GM19324 (cell line): ENCODE results near the gene UNC93B1.

Experiments used
- ATAC-seq: cut with Tn5 transposase; IDR thresholded peaks from one replicate; pipeline ENCODE4 v1.9.1; 2021; ENCODE audit warnings: mild to moderate bottlenecking, moderate library complexity; ENCODE audit not compliant: unreplicated experiment, low FRiP score

UNC93B1 gene

GRCh38 chr11:68040957-68041591 lies 37.2 kb upstream of the UNC93B1 start:
- ATAC-seq: no peak

- peak; percentile 38 for ATAC-seq
Observed at GRCh38 chr11:68040101-68040956, 36.4 kb upstream of the UNC93B1 start.

DNA sequence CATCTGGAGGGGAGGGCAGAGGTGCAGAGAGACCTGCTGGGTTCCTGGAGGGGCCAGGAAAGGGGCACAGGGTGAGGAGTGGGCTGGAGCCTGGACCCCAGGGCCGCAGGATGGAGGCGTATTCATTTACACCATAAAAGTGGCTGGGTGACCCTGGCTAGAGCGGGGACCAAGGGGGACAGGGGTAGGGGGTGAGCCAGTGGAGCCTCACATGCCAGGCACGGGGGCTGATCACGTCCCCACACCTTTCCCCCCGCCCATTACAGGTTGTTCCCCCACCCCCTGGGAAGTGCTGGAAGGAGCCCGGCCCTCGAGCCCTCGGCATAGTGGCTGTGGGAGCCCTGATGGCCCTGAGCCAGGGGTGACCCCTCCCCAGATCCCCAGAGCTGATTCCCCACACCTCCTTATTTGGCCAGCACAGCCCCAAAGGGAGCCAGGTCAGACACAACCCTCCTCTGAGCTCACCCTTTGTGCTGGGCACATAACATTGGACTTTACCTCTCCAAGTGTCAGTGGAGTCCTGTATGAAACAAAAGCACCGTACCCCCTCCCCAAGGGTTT lies 35.7 kb upstream of the UNC93B1 start:
- ATAC-seq: no peak

DNA sequence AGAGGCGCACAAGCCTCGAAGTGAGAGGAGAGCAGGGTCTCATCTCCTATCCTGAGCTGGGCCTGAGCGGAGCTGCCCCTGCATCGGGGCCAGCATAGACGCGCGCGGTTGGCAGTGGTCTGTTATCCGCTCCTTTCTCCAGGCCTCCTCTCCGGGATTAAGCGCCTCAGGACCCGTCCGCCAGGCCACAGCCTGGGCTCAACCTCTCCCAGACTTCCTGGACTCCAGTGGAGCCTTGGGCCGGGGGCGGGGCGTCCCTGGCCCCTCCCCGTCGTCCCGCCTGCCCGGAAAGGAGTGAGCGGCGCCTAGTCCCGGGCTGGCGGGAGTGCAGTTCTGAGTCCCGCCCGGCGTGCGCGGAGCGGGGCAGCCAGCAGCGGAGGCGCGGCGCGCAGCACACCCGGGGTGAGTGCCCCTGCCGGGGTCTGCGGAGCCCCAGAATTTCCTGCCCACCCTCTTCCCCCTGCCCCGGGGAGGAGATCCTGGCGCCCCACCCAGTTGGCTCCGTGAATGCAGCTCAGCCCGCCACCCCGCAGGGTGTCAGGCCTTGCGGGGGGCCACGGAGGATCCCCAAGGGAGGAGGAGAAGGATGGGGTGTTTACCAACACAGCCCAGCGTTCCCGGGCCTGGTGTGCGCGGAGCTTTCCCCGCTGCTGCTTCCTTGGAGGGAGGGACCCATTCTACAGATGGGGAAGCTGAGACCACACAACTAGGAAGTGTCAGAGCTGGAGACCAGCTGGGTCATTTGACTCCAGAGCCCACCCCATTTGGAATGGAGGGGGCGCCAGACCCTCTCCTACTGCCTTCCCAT lies 35.0 kb upstream of the UNC93B1 start, which contains the start of gene TCIRG1:
TCIRG1 (plus strand) TSS at position 308 of the 808 bp plus-strand sequence. CDS start 2,247 bp downstream, outside the sequence.
- peak; percentile 36 for ATAC-seq

- no peak for ATAC-seq
Observed at GRCh38 chr11:68038226-68038717, 34.4 kb upstream of the UNC93B1 start.

DNA sequence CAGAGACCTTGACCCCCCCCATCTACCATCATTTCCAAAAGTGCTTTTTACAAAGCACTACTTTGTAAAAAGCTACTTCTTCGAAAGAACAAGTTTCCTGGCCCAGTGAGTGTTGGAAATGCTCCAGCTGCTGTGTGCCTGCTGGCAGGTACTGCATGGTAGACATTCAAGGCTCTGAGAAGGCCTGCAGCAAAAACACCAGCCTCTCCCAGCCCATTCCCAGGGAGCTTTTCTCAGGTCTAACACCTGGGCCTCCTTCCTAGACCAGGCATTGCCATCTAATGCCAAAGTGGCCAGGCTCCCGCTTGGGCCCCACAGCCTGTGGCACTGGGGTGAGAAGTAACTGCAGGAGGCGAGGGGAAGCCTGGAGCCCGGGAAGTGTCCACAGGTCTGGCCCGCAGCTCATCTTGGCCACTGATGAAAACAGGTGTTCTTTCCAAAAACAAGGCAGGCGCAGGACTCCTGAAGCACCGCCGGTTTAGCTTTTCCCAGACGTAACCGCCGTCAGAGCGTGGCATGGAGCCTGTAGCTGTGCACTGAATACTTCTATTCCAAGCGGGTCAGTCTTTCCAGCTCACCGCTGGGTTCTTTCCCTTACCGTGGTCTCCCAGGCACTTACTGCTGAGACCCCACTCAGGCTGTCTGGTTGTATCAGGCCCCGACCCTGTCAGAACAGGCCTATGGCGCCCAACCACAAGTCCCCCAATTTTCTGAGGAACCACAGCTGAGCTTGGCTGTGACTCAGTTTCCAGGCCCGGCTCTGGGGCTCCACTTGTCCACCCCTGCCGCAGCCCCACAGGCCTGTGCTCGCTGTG lies 33.7 kb upstream of the UNC93B1 start:
- ATAC-seq: no peak

- ATAC-seq: no peak
Observed at GRCh38 chr11:68036717-68037239, 32.9 kb upstream of the UNC93B1 start.

DNA sequence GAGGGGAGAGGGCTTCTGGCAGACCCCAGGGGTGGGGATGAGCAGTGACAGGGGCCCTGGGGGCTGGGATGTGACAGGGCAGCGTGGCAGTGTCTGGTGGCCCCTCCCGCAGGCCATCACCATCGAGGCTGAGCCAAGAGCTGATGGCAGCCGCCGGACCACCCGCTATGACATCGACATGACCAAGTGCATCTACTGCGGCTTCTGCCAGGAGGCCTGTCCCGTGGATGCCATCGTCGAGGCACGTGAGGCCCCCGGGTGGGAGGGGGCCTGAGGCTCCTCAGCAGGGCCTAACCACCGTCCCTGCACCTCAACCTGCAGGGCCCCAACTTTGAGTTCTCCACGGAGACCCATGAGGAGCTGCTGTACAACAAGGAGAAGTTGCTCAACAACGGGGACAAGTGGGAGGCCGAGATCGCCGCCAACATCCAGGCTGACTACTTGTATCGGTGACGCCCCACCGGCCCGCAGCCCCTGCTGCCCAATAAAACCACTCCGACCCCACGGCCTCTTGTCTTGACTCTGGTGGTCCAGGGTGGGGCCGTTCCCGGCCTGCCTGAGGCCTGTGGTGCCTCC lies 32.3 kb upstream of the UNC93B1 start:
- ATAC-seq: no peak

DNA sequence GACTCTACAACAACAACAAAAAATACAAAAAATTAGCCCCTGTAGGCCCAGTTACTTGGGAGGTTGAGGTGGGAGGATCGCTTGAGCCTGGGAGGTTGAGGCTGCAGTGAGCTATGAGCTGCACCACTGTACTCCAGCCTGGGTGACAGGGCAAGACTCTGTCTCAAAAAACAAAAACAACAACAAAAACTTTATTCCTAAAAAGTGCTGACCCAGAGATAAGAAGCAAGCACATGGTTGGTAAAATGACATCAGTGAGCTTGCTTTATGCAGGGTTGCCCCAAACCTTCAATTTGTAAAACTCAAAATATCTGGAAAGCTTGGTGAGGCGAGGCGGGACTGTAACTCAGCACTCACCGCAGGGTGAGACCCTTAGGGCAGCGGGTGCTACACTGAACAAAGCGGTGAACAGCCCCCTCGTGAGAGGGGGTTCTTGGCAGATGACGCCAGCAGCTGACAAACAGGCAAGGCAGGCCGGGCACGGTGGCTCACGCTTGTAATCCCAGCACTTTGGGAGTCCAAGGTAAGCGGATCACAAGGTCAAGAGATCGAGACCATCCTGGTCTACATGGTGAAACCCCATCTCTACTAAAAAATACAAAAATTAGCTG lies 31.5 kb upstream of the UNC93B1 start:
- ATAC-seq: no peak

- ATAC-seq: no peak
Observed at GRCh38 chr11:68033708-68034045, 29.8 kb upstream of the UNC93B1 start.

DNA sequence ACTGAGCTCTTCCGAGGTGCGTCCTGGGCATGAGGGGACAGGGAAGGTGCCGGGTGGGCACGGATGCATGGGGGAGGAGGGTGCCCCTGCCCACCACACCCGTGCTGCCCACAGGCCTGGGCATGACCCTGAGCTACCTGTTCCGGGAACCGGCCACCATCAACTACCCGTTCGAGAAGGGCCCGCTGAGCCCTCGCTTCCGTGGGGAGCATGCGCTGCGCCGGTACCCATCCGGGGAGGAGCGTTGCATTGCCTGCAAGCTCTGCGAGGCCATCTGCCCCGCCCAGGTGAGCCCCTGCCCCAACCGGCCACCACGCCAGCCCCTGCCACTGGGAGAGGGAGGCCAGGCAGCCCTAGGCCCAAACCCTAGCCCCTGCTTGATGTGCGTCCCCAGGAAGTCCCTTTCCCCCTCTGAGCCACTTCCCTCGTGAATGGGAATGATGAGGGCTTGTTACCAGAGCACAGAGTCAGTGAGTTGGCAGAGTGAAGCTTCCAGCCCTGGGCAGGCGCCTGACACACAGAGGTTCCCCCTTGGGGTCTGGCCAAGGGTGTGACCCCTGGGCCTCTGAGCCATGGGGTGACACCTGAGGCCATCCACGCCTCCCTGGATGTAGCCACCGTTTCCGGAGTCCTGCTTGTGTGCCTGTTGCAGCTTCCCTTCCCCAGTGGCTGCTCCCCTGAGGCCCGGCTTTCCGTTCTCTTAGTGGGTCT lies 29.3 kb upstream of the UNC93B1 start:
- ATAC-seq: no peak

DNA sequence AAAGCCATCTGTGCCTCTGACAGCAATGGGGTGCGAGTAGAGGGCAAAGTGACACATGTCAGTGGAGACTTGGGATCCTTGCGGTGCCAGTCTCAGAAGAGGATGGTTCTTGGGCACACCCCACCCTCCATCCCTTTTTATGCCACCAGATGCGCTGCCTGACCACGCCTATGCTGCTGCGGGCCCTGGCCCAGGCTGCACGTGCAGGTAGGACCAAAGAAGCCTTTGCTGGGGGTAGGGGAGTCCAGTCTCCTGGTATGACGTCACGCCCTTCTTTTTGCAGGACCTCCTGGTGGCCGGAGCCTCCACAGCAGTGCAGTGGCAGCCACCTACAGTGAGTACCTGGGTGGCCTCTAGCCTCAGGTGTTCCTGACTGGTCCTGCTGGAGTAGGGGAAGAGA lies 28.1 kb upstream of the UNC93B1 start:
- ATAC-seq: no peak

DNA sequence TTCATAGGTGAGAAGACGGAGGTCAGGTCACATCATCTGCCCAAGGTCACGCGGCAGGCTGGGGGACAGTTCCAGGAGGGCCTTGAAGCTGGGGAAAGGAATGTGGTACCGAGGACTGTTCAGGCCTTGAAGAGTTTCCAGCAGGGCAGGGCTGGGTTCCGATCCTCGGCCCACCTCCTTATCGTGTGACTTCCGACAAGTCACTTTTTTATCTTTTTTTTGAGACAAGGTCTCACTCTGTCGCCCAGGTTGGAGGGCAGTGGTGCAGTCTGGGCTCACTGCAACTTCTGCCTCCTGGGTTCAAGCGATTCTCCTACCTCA lies 27.2 kb upstream of the UNC93B1 start:
- no peak for ATAC-seq

GRCh38 chr11:68030318-68031143 lies 26.6 kb upstream of the UNC93B1 start, which contains the start of gene NDUFS8:
Gene NDUFS8, plus strand, starts transcription at chr11:68030681. Its CDS starts 1,471 bp downstream, at chr11:68032152.
- ATAC-seq: peak; percentile 92

DNA sequence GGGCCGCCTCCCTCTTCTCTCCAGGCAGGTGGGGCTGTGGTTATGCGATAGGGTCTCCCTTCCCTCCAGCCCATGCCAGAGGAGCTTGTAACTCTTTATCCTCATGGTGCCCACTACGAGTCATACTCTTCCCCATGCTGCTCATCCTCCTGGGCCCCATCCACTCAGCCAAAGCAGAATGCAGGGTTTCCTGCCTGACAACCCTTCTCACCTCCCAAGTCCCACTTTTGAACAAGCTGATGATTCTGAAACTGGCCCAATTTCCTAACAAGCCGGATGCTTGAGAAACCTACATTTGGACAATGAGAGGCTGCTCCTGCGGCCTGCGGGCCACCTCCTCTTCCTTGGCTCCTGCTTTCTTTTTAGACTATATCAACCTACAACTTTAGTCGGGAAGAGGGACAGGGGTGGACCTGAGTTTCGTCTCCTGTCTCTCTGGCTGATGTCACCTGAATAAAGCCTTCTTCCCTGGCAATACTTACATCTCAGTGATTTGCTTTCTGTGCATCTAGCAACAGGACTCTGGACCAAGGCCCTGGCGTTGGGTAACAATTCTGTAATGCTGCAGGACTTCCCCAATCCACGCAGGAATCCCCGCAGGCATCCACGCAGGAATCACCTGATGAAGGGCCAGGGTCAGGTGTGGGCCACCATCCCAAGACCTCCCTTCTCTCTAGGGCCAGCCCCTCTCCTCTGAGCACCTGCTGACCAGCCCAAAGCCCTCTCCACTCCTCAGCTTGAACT lies 25.1 kb upstream of the UNC93B1 start:
- no peak for ATAC-seq

- ATAC-seq: no peak
Observed at GRCh38 chr11:68027667-68028066, 23.8 kb upstream of the UNC93B1 start.
